WERI-Rb-1 (cell line): ENCODE data around the gene RAB40B.

Experiments
- DNase-seq: peaks from one replicate; pipeline ENCODE4 v3.0.0-alpha.2; 2020
- H3K27ac ChIP-seq: fragments of 250-450 bp; sonication (Bioruptor Pico); 2 replicates; pipeline ENCODE4 v1.5.1; 2020; ENCODE audit warnings: mild to moderate bottlenecking, moderate library complexity
- H3K27me3 ChIP-seq: fragments of 250-450 bp; sonication (Bioruptor Pico); 2 replicates; pipeline ENCODE4 v1.5.1; 2021; ENCODE audit warnings: mild to moderate bottlenecking, low read depth, moderate library complexity; ENCODE audit not compliant: insufficient read depth, severe bottlenecking
- H3K36me3 ChIP-seq: fragments of 250-450 bp; sonication (Bioruptor Pico); 2 replicates; pipeline ENCODE4 v1.5.1; 2020; ENCODE audit warnings: mild to moderate bottlenecking, moderate library complexity
- H3K4me3 ChIP-seq: 2 replicates; pipeline ENCODE4 v1.5.1; 2011; ENCODE audit warnings: low read depth, mild to moderate bottlenecking, control low read depth, low read length
- H3K9me3 ChIP-seq: fragments of 250-450 bp; sonication (Bioruptor Pico); 2 replicates; pipeline ENCODE4 v1.5.1; 2021; ENCODE audit warnings: mild to moderate bottlenecking, moderate library complexity; ENCODE audit not compliant: severe bottlenecking
- TF ChIP-seq, protein P1 (sequence below): IDR thresholded peaks from 2 replicates; pipeline ENCODE4 v1.5.1; 2011; ENCODE audit warnings: low read depth, mild to moderate bottlenecking, control low read depth, inconsistent platforms, low read length

The RAB40B gene

DNA sequence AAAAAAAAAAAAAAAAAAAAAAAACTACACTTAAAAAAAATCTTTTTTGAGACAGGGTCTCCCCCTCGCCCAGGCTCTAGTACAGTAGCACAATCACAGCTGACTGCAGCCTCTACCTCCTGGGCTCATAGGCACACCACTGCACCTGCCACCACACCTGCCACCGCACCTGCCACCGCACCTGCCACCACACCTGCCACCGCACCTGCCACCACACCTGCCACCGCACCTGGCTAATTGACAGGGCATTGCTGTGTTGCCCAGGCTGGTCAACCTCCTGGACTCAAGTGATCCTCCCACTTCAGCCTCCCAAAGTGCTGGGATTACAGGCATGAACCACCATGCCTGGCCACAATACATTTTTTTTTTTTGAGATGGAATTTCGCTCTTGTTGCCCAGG is 32.6 kb downstream of the RAB40B start:
- TF ChIP-seq, protein P1, sequence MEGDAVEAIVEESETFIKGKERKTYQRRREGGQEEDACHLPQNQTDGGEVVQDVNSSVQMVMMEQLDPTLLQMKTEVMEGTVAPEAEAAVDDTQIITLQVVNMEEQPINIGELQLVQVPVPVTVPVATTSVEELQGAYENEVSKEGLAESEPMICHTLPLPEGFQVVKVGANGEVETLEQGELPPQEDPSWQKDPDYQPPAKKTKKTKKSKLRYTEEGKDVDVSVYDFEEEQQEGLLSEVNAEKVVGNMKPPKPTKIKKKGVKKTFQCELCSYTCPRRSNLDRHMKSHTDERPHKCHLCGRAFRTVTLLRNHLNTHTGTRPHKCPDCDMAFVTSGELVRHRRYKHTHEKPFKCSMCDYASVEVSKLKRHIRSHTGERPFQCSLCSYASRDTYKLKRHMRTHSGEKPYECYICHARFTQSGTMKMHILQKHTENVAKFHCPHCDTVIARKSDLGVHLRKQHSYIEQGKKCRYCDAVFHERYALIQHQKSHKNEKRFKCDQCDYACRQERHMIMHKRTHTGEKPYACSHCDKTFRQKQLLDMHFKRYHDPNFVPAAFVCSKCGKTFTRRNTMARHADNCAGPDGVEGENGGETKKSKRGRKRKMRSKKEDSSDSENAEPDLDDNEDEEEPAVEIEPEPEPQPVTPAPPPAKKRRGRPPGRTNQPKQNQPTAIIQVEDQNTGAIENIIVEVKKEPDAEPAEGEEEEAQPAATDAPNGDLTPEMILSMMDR = no peak
- no peak for DNase-seq
- Histone ChIP-seq H3K36me3 (peaks cover 6% of the 10 kb centered on the region), H3K4me3 (no peak overlapping the region), H3K27me3 (no peaks in the 10 kb centered on the region), H3K9me3 (peaks cover 2% of the 10 kb centered on the region), H3K27ac (no peak overlapping the region)

DNA sequence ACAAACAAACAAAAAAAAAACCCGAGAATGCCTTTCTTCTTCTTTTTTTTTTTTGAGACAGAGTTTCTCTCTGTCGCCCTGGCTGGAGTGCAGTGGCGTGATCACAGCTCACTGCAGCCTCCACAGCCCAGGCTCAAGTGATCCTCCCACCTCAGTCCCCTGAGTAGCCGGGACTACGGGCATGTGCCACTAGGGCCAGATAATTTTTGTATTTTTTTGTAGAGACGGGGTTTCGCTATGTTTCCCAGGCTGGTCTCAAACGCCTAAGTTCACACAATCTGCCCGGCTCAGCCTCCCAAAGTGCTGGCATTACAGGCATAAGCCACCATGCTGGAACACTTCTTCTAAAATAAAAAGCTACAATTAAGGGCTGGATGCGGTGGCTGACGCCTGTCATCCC is 33.3 kb downstream of the RAB40B start:
- Histone ChIP-seq H3K4me3 (no peak overlapping the region), H3K36me3 (peaks cover 11% of the 10 kb centered on the region), H3K27ac (no peak overlapping the region), H3K27me3 (no peaks in the 10 kb centered on the region), H3K9me3 (peaks cover 9% of the 10 kb centered on the region)
- TF ChIP-seq, protein P1 = no peak
- no peak for DNase-seq

DNA sequence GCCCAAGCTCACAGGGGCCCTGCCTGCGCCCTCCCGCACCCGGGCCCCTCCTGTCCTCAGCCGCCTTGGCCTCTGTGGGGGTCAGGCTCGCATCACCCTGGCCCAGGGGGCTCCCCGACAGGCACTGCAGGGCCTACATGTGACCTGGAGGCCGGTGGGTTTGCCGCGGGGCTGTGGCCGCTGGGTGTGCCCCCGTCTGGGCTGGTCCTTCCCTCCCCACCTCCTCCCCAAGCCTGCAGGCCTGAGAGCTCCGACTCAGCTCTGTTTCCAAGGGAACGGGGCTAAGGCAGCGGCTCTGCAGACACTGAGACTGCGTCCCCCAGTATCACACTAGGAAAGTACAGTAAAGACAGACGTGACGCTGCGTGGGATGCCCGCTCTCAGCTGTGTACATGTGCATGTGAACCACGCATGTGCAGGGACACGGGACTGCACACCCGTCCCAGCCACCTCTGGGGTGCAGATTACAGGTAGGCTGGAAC is 33.8 kb downstream of the RAB40B start:
- no peak overlapping the region for H3K27ac ChIP-seq
- H3K9me3 ChIP-seq = peaks cover 9% of the 10 kb centered on the region
- no peak overlapping the region for H3K4me3 ChIP-seq
- TF ChIP-seq, protein P1 = no peak
- H3K36me3 ChIP-seq = peaks cover 11% of the 10 kb centered on the region
- no peak for DNase-seq
- H3K27me3 ChIP-seq = no peaks in the 10 kb centered on the region

DNA sequence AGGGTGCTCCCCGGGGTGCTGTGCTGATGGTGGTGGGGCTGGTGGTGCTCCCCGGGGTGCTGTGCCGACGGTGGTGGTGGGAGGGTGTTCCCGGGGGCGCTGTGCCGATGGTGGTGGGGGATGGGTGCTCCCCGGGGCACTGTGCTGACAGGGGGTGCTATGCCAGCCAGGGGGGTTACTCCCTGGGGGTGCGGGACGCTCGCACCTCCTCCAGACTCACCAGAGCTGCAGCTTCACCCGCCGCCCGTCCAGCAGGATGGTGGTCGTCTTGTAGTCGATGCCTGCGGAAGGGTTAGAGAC is 34.3 kb downstream of the RAB40B start:
- Histone ChIP-seq H3K27me3 (no peaks in the 10 kb centered on the region), H3K9me3 (peaks cover 9% of the 10 kb centered on the region), H3K36me3 (peaks cover 11% of the 10 kb centered on the region), H3K4me3 (no peak overlapping the region), H3K27ac (no peak overlapping the region)
- no peak for DNase-seq
- TF ChIP-seq, protein P1 = no peak

DNA sequence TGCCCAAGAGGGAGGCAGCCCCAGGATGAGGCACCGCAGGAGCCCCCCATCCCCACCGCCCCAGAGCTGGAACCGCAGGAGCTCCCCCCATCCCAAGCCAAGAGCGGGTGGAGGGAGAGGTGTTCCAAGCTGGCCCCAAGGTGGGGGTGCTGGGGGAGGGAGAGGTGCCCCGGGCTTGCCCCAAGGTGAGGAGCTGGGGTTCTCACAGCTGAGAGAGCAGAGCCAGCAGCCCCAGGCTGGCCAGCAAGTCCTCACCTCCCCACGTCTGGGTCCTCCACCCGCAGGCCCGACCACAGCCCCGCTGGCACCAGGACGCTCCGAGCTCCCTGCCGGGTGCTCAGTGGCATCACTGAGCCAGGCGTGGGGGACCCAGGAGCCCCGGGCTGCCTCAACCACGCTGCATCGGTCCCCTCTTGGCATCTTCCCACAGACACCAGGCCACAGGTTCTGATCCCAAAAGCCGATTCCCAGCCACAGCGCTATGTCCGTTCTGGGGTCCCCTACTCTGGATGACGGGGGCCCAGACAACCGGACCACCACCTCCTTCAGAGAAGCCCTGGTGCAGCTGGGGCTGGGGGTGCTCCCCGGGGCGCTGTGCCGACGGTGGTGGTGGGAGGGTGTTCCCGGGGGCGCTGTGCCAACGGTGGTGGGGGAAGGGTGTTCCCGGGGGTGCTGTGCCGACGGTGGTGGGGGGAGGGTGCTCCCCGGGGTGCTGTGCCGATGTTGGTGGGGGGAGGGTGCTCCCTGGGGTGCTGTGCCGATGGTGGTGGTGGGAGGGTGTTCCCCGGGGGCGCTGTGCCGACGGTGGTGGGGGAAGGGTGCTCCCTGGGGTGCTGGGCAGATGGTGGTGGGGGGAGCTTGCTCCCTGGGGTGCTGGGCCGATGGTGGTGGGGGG is 34.9 kb downstream of the RAB40B start:
- no peak for DNase-seq
- H3K4me3 ChIP-seq = no peak overlapping the region

More for the DNA sequence above, 34.9 kb downstream of the RAB40B start:
- Histone ChIP-seq H3K9me3 (peaks cover 9% of the 10 kb centered on the region), H3K27me3 (no peaks in the 10 kb centered on the region), H3K36me3 (peaks cover 11% of the 10 kb centered on the region), H3K27ac (no peak overlapping the region)
- TF ChIP-seq, protein P1 = no peak
